ENCODE data around the gene LRFN3. TPM values are rescaled to one million over a fixed set of nuclear protein-coding genes. Genes with fewer than 3 reads are reported as not detected.

Gene LRFN3
- total RNA-seq, 2 experiments from 2014 or later, result 4.2 to 4.5 TPM

GRCh38 chr19:35897706-35898451, 38.3 kb upstream of the LRFN3 start:
- H3K27me3 Mint-ChIP-seq, result no peaks in the 10 kb centered on the region
- Histone ChIP-seq H3K9me3 (ENCODE audit: control insufficient read depth in 1 of 2, insufficient read depth in 1 of 2, low read length in 2 of 2) (no peaks in the 10 kb centered on the region), H3K36me3 (ENCODE audit: insufficient read depth, low read length) (peaks cover 49% of the 10 kb centered on the region), H3K27ac (ENCODE audit: low read depth in 1 of 2, low read length in 2 of 2) (peak overlapping the region; percentile 100), H3K4me1 (ENCODE audit: insufficient read depth, low read length) (peaks cover 62% of the 10 kb centered on the region), H3K4me3 (ENCODE audit: low read length) (peak overlapping the region; percentile 99), H3K27me3 (ENCODE audit: control insufficient read depth in 1 of 2, insufficient read depth in 2 of 2, low read length in 2 of 2) (no peaks in the 10 kb centered on the region)
- peak overlapping the region; percentile 92 for H3K27ac Mint-ChIP-seq
- H3K9me3 Mint-ChIP-seq, result no peaks in the 10 kb centered on the region
- intact Hi-C loops (cut with DNase I, micrococcal nuclease), result no loop called here
- ChIA-PET CTCF (interaction anchor here (1.1 to 1.8 kb wide), 2 partner anchors 16 to 34 kb away, joined by 4 to 5 read pairs; no protein-coding TSS in a partner anchor), POLR2A (interaction anchor here (1.0 to 1.4 kb wide), 4 partner anchors 15 to 56 kb away, joined by 3 to 15 read pairs (median 4); no protein-coding TSS in a partner anchor)
- peaks cover 41% of the 10 kb centered on the region for H3K4me1 Mint-ChIP-seq (ENCODE audit: low read depth)
- no peak for ATAC-seq (ENCODE audit: poor library complexity)
- DNase-seq, result peak in 1 of 14 experiments; percentile 20
- H3K36me3 Mint-ChIP-seq (ENCODE audit: low read depth), result peaks cover 62% of the 10 kb centered on the region
- TF ChIP-seq CTCF (IDR thresholded peaks at IDR 0.05), result no peak
- peak overlapping the region; percentile 98 for H3K4me3 Mint-ChIP-seq

GRCh38 chr19:35898499-35898809, 37.7 kb upstream of the LRFN3 start:
- Histone ChIP-seq H3K9me3 (ENCODE audit: control insufficient read depth in 1 of 2, insufficient read depth in 1 of 2, low read length in 2 of 2) (no peaks in the 10 kb centered on the region), H3K4me3 (ENCODE audit: low read length) (peak overlapping the region; percentile 99), H3K36me3 (ENCODE audit: insufficient read depth, low read length) (peaks cover 43% of the 10 kb centered on the region), H3K27me3 (ENCODE audit: control insufficient read depth in 1 of 2, insufficient read depth in 2 of 2, low read length in 2 of 2) (no peaks in the 10 kb centered on the region), H3K27ac (ENCODE audit: low read depth in 1 of 2, low read length in 2 of 2) (peak overlapping the region; percentile 100), H3K4me1 (ENCODE audit: insufficient read depth, low read length) (peaks cover 67% of the 10 kb centered on the region)
- no peaks in the 10 kb centered on the region for H3K27me3 Mint-ChIP-seq
- peak overlapping the region; percentile 98 for H3K4me3 Mint-ChIP-seq
- no peaks in the 10 kb centered on the region for H3K9me3 Mint-ChIP-seq
- ChIA-PET POLR2A (interaction anchor here (1.0 to 1.4 kb wide), 4 partner anchors 15 to 55 kb away, joined by 3 to 15 read pairs (median 4); no protein-coding TSS in a partner anchor), CTCF (interaction anchor here (1.1 to 1.8 kb wide), 2 partner anchors 16 to 34 kb away, joined by 4 to 5 read pairs; no protein-coding TSS in a partner anchor)
- ATAC-seq (ENCODE audit: poor library complexity) (no peak), DNase-seq (no peak)
- H3K36me3 Mint-ChIP-seq (ENCODE audit: low read depth), result peaks cover 58% of the 10 kb centered on the region
- TF ChIP-seq CTCF (IDR thresholded peaks at IDR 0.05), result no peak
- H3K4me1 Mint-ChIP-seq (ENCODE audit: low read depth), result peaks cover 47% of the 10 kb centered on the region
- intact Hi-C loops (cut with DNase I, micrococcal nuclease), result no loop called here
- H3K27ac Mint-ChIP-seq, result peak overlapping the region; percentile 92

GRCh38 chr19:35899547-35900214, 36.5 kb upstream of the LRFN3 start:
- CTCF ChIA-PET, result interaction anchor here (0.7 to 1.4 kb wide), 2 partner anchors 17 to 31 kb away, joined by 3 read pairs; no protein-coding TSS in a partner anchor
- no peaks in the 10 kb centered on the region for H3K9me3 ChIP-seq (ENCODE audit: control insufficient read depth in 1 of 2, insufficient read depth in 1 of 2, low read length in 2 of 2)

More at GRCh38 chr19:35899547-35900214, 36.5 kb upstream of the LRFN3 start:
- H3K4me1 ChIP-seq (ENCODE audit: insufficient read depth, low read length), result peaks cover 77% of the 10 kb centered on the region
- POLR2A ChIA-PET, result interaction anchor here (1.4 to 2.6 kb wide), 3 partner anchors 26 to 198 kb away, joined by 3 to 24 read pairs (median 10); no protein-coding TSS in a partner anchor
- peaks cover 50% of the 10 kb centered on the region for H3K36me3 Mint-ChIP-seq (ENCODE audit: low read depth)
- TF ChIP-seq CTCF (IDR thresholded peaks at IDR 0.05), result no peak
- H3K9me3 Mint-ChIP-seq, result no peaks in the 10 kb centered on the region
- H3K4me3 Mint-ChIP-seq, result peak overlapping the region; percentile 98
- ATAC-seq (ENCODE audit: poor library complexity) (peak; percentile 54), DNase-seq (peak; percentile 68 to 97 (median 83))
- H3K27ac Mint-ChIP-seq, result peak overlapping the region; percentile 92
- no peaks in the 10 kb centered on the region for H3K27me3 Mint-ChIP-seq
- H3K27ac ChIP-seq (ENCODE audit: low read depth in 1 of 2, low read length in 2 of 2), result peak overlapping the region; percentile 100
- H3K4me1 Mint-ChIP-seq (ENCODE audit: low read depth), result peaks cover 60% of the 10 kb centered on the region
- H3K27me3 ChIP-seq (ENCODE audit: control insufficient read depth in 1 of 2, insufficient read depth in 2 of 2, low read length in 2 of 2), result no peaks in the 10 kb centered on the region
- intact Hi-C loops (cut with DNase I, micrococcal nuclease), result loop anchor here (1.0 kb wide), 1 partner anchor 32 kb away; no protein-coding TSS in a partner anchor
- peaks cover 33% of the 10 kb centered on the region for H3K36me3 ChIP-seq (ENCODE audit: insufficient read depth, low read length)
- H3K4me3 ChIP-seq (ENCODE audit: low read length), result peak overlapping the region; percentile 99
